ENCODE results near the gene CDYL.

Gene CDYL

DNA sequence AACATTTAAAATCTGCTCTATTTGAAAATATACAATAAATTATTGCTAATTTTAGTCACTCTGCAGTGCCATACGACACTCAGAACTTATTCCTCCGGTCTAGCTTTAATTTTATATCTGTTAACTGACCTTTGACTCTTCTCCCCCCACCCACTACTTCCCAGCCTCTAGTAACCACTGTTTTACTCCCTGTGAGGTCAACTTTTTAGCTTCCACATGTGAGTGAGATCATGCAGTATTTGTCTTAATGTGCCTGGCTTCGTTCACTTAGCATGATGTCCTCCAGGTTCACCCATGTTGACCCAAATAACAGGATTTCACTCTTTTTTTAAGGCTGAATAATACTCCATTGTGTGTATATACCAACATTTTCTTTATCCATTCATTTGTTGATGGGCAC, 146.9 kb downstream of the CDYL start:
- H4K20me1 ChIP-seq (ENCODE audit: insufficient read depth, low read length) = peaks cover 5% of the 10 kb centered on the region; the same call in 1 of the 2 replicates
- no peaks in the 10 kb centered on the region for H3K27me3 ChIP-seq (ENCODE audit: low read depth, low read length)
- H3K9me3 ChIP-seq (ENCODE audit: insufficient read depth, low read length) = no peaks in the 10 kb centered on the region
- H3K9ac ChIP-seq (ENCODE audit: low read length) = no peak overlapping the region
- H2AFZ ChIP-seq (ENCODE audit: low read depth, low read length) = no peak overlapping the region
- H3K36me3 ChIP-seq (replicated peaks; ENCODE audit: low read depth, low read length) = peaks cover 14% of the 10 kb centered on the region
- no peak overlapping the region for H3K4me3 ChIP-seq (ENCODE audit: low read length)
- H3K4me2 ChIP-seq (ENCODE audit: low read length) = no peak overlapping the region; the same call in 1 of the 2 replicates
- peaks cover 10% of the 10 kb centered on the region for H3K4me1 ChIP-seq (ENCODE audit: low read length)
- TF ChIP-seq EZH2phosphoT487 (IDR thresholded peaks at IDR 0.05; ENCODE audit: low read depth) = no peak
- TF ChIP-seq, protein P1, sequence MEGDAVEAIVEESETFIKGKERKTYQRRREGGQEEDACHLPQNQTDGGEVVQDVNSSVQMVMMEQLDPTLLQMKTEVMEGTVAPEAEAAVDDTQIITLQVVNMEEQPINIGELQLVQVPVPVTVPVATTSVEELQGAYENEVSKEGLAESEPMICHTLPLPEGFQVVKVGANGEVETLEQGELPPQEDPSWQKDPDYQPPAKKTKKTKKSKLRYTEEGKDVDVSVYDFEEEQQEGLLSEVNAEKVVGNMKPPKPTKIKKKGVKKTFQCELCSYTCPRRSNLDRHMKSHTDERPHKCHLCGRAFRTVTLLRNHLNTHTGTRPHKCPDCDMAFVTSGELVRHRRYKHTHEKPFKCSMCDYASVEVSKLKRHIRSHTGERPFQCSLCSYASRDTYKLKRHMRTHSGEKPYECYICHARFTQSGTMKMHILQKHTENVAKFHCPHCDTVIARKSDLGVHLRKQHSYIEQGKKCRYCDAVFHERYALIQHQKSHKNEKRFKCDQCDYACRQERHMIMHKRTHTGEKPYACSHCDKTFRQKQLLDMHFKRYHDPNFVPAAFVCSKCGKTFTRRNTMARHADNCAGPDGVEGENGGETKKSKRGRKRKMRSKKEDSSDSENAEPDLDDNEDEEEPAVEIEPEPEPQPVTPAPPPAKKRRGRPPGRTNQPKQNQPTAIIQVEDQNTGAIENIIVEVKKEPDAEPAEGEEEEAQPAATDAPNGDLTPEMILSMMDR (IDR thresholded peaks at IDR 0.05; ENCODE audit: low read depth, low read length) = no peak
- H3K79me2 ChIP-seq (ENCODE audit: low read length) = peaks cover 31% of the 10 kb centered on the region
- no peak overlapping the region for H3K27ac ChIP-seq (ENCODE audit: low read length)

GRCh38 chr6:4924661-4925271, 148.6 kb downstream of the CDYL start:
- H3K4me2 ChIP-seq (ENCODE audit: low read length) = no peak overlapping the region

GRCh38 chr6:4925580-4925979, 149.4 kb downstream of the CDYL start:
- H3K79me2 ChIP-seq (ENCODE audit: low read length) = peaks cover 49% of the 10 kb centered on the region
- H3K4me1 ChIP-seq (ENCODE audit: low read length) = peaks cover 17% of the 10 kb centered on the region
- peaks cover 14% of the 10 kb centered on the region for H3K36me3 ChIP-seq (replicated peaks; ENCODE audit: low read depth, low read length)
- H4K20me1 ChIP-seq (ENCODE audit: insufficient read depth, low read length) = peaks cover 8% of the 10 kb centered on the region
- no peak overlapping the region for H3K4me3 ChIP-seq (ENCODE audit: low read length)
- no peak overlapping the region for H2AFZ ChIP-seq (ENCODE audit: low read depth, low read length)
- no peak overlapping the region for H3K9ac ChIP-seq (ENCODE audit: low read length)
- no peak overlapping the region for H3K27ac ChIP-seq (ENCODE audit: low read length)
- H3K27me3 ChIP-seq (ENCODE audit: low read depth, low read length) = no peaks in the 10 kb centered on the region
- no peak overlapping the region for H3K4me2 ChIP-seq (ENCODE audit: low read length)
- H3K9me3 ChIP-seq (ENCODE audit: insufficient read depth, low read length) = no peaks in the 10 kb centered on the region
- TF ChIP-seq EZH2phosphoT487 (IDR thresholded peaks at IDR 0.05; ENCODE audit: low read depth) = no peak
- TF ChIP-seq, protein P1 (IDR thresholded peaks at IDR 0.05; ENCODE audit: low read depth, low read length) = no peak

More at GRCh38 chr6:4924661-4925271, 148.6 kb downstream of the CDYL start:
- TF ChIP-seq, protein P1 (IDR thresholded peaks at IDR 0.05; ENCODE audit: low read depth, low read length) = no peak
- no peak for TF ChIP-seq EZH2phosphoT487 (IDR thresholded peaks at IDR 0.05; ENCODE audit: low read depth)
- Histone ChIP-seq H2AFZ (ENCODE audit: low read depth, low read length) (no peak overlapping the region), H3K4me1 (ENCODE audit: low read length) (peaks cover 10% of the 10 kb centered on the region), H4K20me1 (ENCODE audit: insufficient read depth, low read length) (peaks cover under 1% of the 10 kb centered on the region; the same call in 1 of the 2 replicates), H3K27ac (ENCODE audit: low read length) (no peak overlapping the region), H3K36me3 (replicated peaks; ENCODE audit: low read depth, low read length) (peaks cover 14% of the 10 kb centered on the region), H3K4me3 (ENCODE audit: low read length) (no peak overlapping the region), H3K27me3 (ENCODE audit: low read depth, low read length) (no peaks in the 10 kb centered on the region), H3K9ac (ENCODE audit: low read length) (no peak overlapping the region), H3K9me3 (ENCODE audit: insufficient read depth, low read length) (no peaks in the 10 kb centered on the region), H3K79me2 (ENCODE audit: low read length) (peaks cover 43% of the 10 kb centered on the region)

DNA sequence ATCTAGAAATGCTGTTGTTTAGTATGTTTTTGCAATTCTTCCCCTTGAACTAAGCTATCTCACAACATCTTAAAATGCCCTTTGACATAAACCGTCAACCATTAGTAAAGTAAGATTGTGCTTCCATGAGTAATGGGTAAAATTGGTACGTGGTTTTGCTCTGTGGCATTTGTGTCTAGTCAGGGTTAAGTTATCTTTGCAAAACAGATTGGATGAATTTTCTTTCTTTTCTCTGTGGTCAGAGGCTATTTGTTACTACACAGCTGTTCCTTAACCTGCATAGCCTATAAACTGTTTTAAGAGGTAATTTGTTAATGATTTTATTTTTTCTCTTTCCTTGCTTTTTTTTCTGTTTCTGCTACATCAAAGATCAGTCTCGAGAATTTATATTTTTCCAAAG, 152.2 kb downstream of the CDYL start:
- Histone ChIP-seq H3K9ac (ENCODE audit: low read length) (no peak overlapping the region), H3K4me2 (ENCODE audit: low read length) (no peak overlapping the region), H3K9me3 (ENCODE audit: insufficient read depth, low read length) (no peaks in the 10 kb centered on the region), H4K20me1 (ENCODE audit: insufficient read depth, low read length) (peaks cover 11% of the 10 kb centered on the region), H3K79me2 (ENCODE audit: low read length) (peaks cover 53% of the 10 kb centered on the region), H3K27me3 (ENCODE audit: low read depth, low read length) (no peaks in the 10 kb centered on the region), H3K4me3 (ENCODE audit: low read length) (no peak overlapping the region), H3K36me3 (replicated peaks; ENCODE audit: low read depth, low read length) (peaks cover 10% of the 10 kb centered on the region), H3K27ac (ENCODE audit: low read length) (no peak overlapping the region), H3K4me1 (ENCODE audit: low read length) (peaks cover 12% of the 10 kb centered on the region), H2AFZ (ENCODE audit: low read depth, low read length) (no peak overlapping the region)
- TF ChIP-seq EZH2phosphoT487 (IDR thresholded peaks at IDR 0.05; ENCODE audit: low read depth) = no peak
- TF ChIP-seq, protein P1 (IDR thresholded peaks at IDR 0.05; ENCODE audit: low read depth, low read length) = no peak

Measured in OCI-LY3 (cell line).